ENCODE measurements around the gene GFRA4.

The GFRA4 gene

GRCh38 chr20:3686867-3687321, 23.7 kb upstream of the GFRA4 start:
- Histone ChIP-seq H3K4me1 (ENCODE audit: insufficient read depth, low read length) (no peaks in the 10 kb centered on the region), H3K79me2 (ENCODE audit: insufficient read depth, low read length) (no peaks in the 10 kb centered on the region), H3K9ac (ENCODE audit: low read depth, low read length) (no peak overlapping the region), H3K36me3 (ENCODE audit: insufficient read depth, low read length) (no peaks in the 10 kb centered on the region), H3K27me3 (ENCODE audit: insufficient read depth, low read length, poor library complexity) (no peaks in the 10 kb centered on the region), H3K4me2 (ENCODE audit: insufficient read depth, low read length) (no peak overlapping the region), H3K4me3 (ENCODE audit: low read depth in 1 of 2, low read length in 2 of 2) (no peak overlapping the region), H3K9me3 (ENCODE audit: insufficient read depth, low read length, severe bottlenecking) (no peaks in the 10 kb centered on the region), H3K27ac (ENCODE audit: low read length) (no peak overlapping the region), H2AFZ (ENCODE audit: low read depth, low read length) (no peak overlapping the region), H4K20me1 (ENCODE audit: insufficient read depth, low read length) (no peaks in the 10 kb centered on the region; the same call in 1 of the 2 replicates)
- no peak for DNase-seq
- TF ChIP-seq CTCF (IDR thresholded peaks at IDR 0.05; ENCODE audit: borderline replicate concordance, extremely low read depth, low read length, poor library complexity, severe bottlenecking) (no peak), EZH2 (IDR thresholded peaks at IDR 0.05; ENCODE audit: borderline replicate concordance, low read depth, low read length, severe bottlenecking) (no peak)
- no peak for ATAC-seq (ENCODE audit: insufficient read depth, low read depth)

- H3K79me2 ChIP-seq (ENCODE audit: insufficient read depth, low read length) = no peaks in the 10 kb centered on the region
- H3K27ac ChIP-seq (ENCODE audit: low read length) = no peak overlapping the region
- no peaks in the 10 kb centered on the region for H4K20me1 ChIP-seq (ENCODE audit: insufficient read depth, low read length)
- no peak for ATAC-seq (ENCODE audit: insufficient read depth, low read depth)
- no peaks in the 10 kb centered on the region for H3K27me3 ChIP-seq (ENCODE audit: insufficient read depth, low read length, poor library complexity)
- H3K36me3 ChIP-seq (ENCODE audit: insufficient read depth, low read length) = no peaks in the 10 kb centered on the region
- no peak overlapping the region for H2AFZ ChIP-seq (ENCODE audit: low read depth, low read length)
- DNase-seq = no peak
- TF ChIP-seq EZH2 (IDR thresholded peaks at IDR 0.05; ENCODE audit: borderline replicate concordance, low read depth, low read length, severe bottlenecking) (no peak), CTCF (IDR thresholded peaks at IDR 0.05; ENCODE audit: borderline replicate concordance, extremely low read depth, low read length, poor library complexity, severe bottlenecking) (no peak)
- H3K4me2 ChIP-seq (ENCODE audit: insufficient read depth, low read length) = no peak overlapping the region
- H3K9ac ChIP-seq (ENCODE audit: low read depth, low read length) = no peak overlapping the region
- no peak overlapping the region for H3K4me3 ChIP-seq (ENCODE audit: low read depth in 1 of 2, low read length in 2 of 2)
- H3K4me1 ChIP-seq (ENCODE audit: insufficient read depth, low read length) = no peaks in the 10 kb centered on the region
- H3K9me3 ChIP-seq (ENCODE audit: insufficient read depth, low read length, severe bottlenecking) = no peaks in the 10 kb centered on the region
These were observed 23.2 kb upstream of the GFRA4 start for GRCh38 chr20:3686421-3686820.

GRCh38 chr20:3685341-3685740, 22.1 kb upstream of the GFRA4 start:
- Histone ChIP-seq H3K27ac (ENCODE audit: low read length) (no peak overlapping the region), H3K9me3 (ENCODE audit: insufficient read depth, low read length, severe bottlenecking) (no peaks in the 10 kb centered on the region), H3K4me3 (ENCODE audit: low read depth in 1 of 2, low read length in 2 of 2) (no peak overlapping the region), H3K36me3 (ENCODE audit: insufficient read depth, low read length) (no peaks in the 10 kb centered on the region), H2AFZ (ENCODE audit: low read depth, low read length) (no peak overlapping the region), H3K27me3 (ENCODE audit: insufficient read depth, low read length, poor library complexity) (no peaks in the 10 kb centered on the region), H3K4me2 (ENCODE audit: insufficient read depth, low read length) (no peak overlapping the region), H3K9ac (ENCODE audit: low read depth, low read length) (no peak overlapping the region), H3K79me2 (ENCODE audit: insufficient read depth, low read length) (no peaks in the 10 kb centered on the region), H4K20me1 (ENCODE audit: insufficient read depth, low read length) (no peaks in the 10 kb centered on the region), H3K4me1 (ENCODE audit: insufficient read depth, low read length) (no peaks in the 10 kb centered on the region)
- TF ChIP-seq CTCF (IDR thresholded peaks at IDR 0.05; ENCODE audit: borderline replicate concordance, extremely low read depth, low read length, poor library complexity, severe bottlenecking) = no peak
- TF ChIP-seq EZH2 (IDR thresholded peaks at IDR 0.05; ENCODE audit: borderline replicate concordance, low read depth, low read length, severe bottlenecking) = no peak
- DNase-seq (no peak), ATAC-seq (ENCODE audit: insufficient read depth, low read depth) (no peak)

Measured in DND-41 (cell line).